ENCODE data around the gene SNX13. TPM values are rescaled to one million over a fixed set of nuclear protein-coding genes. Genes with fewer than 3 reads are reported as not detected.

SNX13 gene
- total RNA-seq, 1 experiment from 2014 or later = 29.0 TPM

DNA sequence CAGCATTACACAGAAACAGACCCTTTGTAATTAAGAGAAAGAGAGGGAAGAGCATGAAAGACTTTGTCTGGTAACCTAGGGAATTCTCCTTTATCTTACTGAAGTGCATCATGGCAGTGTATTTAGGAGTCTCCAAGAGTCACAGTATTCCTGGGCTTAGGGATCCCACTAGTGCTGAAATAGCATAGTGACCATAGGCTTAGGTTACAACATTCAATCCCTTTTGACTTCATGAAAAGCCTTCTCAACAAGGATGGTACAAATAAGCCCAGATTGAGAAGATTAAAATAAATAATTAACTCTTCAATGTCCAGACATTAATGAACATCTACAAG, 76.5 kb downstream of the SNX13 start:
- Histone ChIP-seq H3K4ac (ENCODE audit: low read depth, low read length) (no peak overlapping the region), H2BK120ac (ENCODE audit: low read depth, low read length, poor library complexity, severe bottlenecking) (no peak overlapping the region), H3K9me3 (ENCODE audit: control insufficient read depth, low read depth, low read length) (no peaks in the 10 kb centered on the region), H3K23ac (ENCODE audit: insufficient read length, low read depth, low read length) (no peak overlapping the region), H3K23me2 (ENCODE audit: insufficient read length, low read depth, low read length, poor library complexity, severe bottlenecking) (no peaks in the 10 kb centered on the region), H2BK12ac (ENCODE audit: insufficient read length, low read depth, low read length) (no peak overlapping the region), H3K27ac (ENCODE audit: insufficient read length, low read depth, low read length) (no peak overlapping the region), H3T11ph (ENCODE audit: low read length) (no peak overlapping the region), H3K27me3 (ENCODE audit: insufficient read depth, low read length) (no peaks in the 10 kb centered on the region), H3K18ac (ENCODE audit: insufficient read length, low read depth, low read length) (no peak overlapping the region), H3K4me2 (ENCODE audit: insufficient read depth, insufficient read length, low read length) (no peak overlapping the region), H4K91ac (ENCODE audit: insufficient read length, low read depth, low read length) (no peak overlapping the region), H2BK15ac (ENCODE audit: low read depth, low read length) (no peak overlapping the region), H3K56ac (ENCODE audit: insufficient read length, low read depth, low read length) (no peak overlapping the region), H3K79me2 (ENCODE audit: insufficient read depth, low read length) (no peaks in the 10 kb centered on the region), H2BK20ac (ENCODE audit: low read depth, low read length, poor library complexity, severe bottlenecking) (no peak overlapping the region), H3K4me1 (ENCODE audit: insufficient read depth, low read length) (no peaks in the 10 kb centered on the region), H2AK5ac (ENCODE audit: insufficient read length, low read length) (no peak overlapping the region), H3K9ac (ENCODE audit: extremely low read depth, insufficient read length, low read length) (no peak overlapping the region), H2BK5ac (ENCODE audit: insufficient read length, low read length) (no peak overlapping the region), H3K79me1 (ENCODE audit: insufficient read depth, low read depth, low read length, poor library complexity, severe bottlenecking) (no peaks in the 10 kb centered on the region), H4K20me1 (ENCODE audit: control insufficient read depth, insufficient read depth, insufficient read length) (no peaks in the 10 kb centered on the region), H2AFZ (ENCODE audit: low read length) (no peak overlapping the region), H4K8ac (replicated peaks; ENCODE audit: insufficient read length, low read depth, low read length) (no peak overlapping the region), H4K5ac (ENCODE audit: insufficient read length, low read depth, low read length) (no peak overlapping the region), H3K14ac (ENCODE audit: insufficient read depth, low read length) (no peak overlapping the region)
- peaks cover 16 to 17% of the 10 kb centered on the region in 2 experiments for H3K4me1 Mint-ChIP-seq
- no peaks in the 10 kb centered on the region; a peak in 2 of 5 replicates for H3K9me3 Mint-ChIP-seq
- no peak overlapping the region for H3K4me3 Mint-ChIP-seq
- TF ChIP-seq, protein P1, sequence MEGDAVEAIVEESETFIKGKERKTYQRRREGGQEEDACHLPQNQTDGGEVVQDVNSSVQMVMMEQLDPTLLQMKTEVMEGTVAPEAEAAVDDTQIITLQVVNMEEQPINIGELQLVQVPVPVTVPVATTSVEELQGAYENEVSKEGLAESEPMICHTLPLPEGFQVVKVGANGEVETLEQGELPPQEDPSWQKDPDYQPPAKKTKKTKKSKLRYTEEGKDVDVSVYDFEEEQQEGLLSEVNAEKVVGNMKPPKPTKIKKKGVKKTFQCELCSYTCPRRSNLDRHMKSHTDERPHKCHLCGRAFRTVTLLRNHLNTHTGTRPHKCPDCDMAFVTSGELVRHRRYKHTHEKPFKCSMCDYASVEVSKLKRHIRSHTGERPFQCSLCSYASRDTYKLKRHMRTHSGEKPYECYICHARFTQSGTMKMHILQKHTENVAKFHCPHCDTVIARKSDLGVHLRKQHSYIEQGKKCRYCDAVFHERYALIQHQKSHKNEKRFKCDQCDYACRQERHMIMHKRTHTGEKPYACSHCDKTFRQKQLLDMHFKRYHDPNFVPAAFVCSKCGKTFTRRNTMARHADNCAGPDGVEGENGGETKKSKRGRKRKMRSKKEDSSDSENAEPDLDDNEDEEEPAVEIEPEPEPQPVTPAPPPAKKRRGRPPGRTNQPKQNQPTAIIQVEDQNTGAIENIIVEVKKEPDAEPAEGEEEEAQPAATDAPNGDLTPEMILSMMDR (conservative IDR thresholded peaks at IDR 0.05) = no peak
- no peak for DNase-seq
- H3K27me3 Mint-ChIP-seq (ENCODE audit: low read depth) = no peaks in the 10 kb centered on the region
- H3K27ac Mint-ChIP-seq = peak overlapping the region in 2 of 3 experiments; percentile 50 to 78; a peak in 4 of 7 replicates
- H3K36me3 Mint-ChIP-seq (ENCODE audit: insufficient read depth in 1 of 3, low read depth in 3 of 3) = peaks cover 25 to 35% (median 30%) of the 10 kb centered on the region in 3 experiments
